Measurements from ENCODE around the gene METTL17.
"Not testable (repeated sequence)": the region's sequence is repeated elsewhere in the genome, so short reads cannot be mapped to it uniquely, and the experiment has no call there.

Gene METTL17, protein sequence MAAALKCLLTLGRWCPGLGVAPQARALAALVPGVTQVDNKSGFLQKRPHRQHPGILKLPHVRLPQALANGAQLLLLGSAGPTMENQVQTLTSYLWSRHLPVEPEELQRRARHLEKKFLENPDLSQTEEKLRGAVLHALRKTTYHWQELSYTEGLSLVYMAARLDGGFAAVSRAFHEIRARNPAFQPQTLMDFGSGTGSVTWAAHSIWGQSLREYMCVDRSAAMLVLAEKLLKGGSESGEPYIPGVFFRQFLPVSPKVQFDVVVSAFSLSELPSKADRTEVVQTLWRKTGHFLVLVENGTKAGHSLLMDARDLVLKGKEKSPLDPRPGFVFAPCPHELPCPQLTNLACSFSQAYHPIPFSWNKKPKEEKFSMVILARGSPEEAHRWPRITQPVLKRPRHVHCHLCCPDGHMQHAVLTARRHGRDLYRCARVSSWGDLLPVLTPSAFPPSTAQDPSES

DNA sequence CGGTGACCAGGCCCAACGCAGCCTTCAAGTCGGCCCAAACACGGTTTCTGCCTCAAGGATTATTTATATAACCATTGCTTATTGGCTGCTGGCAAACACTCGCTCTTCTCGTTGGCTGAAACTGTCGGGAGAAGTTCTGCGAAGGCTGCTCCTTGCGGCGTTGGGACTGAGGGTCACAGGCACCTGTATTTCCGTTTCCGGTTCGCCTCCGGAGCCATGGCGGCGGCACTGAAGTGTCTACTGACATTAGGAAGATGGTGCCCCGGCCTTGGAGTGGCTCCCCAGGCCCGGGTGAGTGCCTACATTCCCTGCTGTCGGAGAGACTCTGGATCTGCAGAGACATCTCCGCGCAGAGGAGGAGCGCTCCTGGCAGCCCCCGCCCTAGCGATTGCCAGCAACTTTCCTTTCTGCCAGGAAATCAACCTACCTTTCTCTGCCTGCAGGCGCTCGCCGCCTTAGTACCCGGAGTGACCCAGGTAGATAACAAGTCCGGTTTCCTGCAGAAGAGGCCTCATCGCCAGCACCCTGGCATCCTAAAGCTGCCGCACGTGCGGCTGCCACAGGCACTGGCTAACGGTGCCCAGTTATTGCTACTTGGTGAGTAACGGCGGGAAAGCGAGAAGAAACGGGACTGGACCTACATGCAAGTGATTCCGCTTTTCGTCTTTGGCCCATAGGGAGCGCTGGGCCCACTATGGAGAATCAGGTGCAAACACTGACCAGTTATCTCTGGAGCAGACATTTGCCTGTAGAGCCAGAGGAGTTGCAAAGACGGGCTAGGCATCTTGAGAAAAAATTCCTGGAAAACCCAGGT, at the start of gene METTL17:
METTL17 (plus strand) TSS at position 194 of the 814 bp plus-strand sequence; CDS start at position 217, 23 bp downstream.
- DNase-seq (ENCODE audit: low spot score) = peak; percentile 86

DNA sequence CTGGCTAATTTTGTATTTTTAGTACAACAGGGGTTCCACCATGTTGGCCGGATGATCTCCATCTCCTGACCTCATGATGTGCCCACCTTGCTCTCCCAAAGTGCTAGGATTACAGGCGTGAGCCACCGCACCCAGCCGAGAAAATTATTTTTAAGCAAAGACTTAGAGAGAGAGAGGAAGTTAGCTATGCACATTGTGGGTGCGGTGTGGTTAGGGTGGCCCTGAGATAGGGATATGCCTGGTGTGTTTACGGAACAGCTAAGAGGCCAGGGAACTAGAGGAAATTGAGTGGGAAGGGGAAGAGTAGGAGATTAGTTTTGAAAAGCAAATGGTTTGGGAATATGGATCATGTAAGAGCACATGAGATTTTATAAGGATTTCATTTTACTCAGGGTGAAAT, 44.6 kb upstream of the METTL17 start:
- DNase-seq (ENCODE audit: low spot score) = not testable (repeated sequence)

DNA sequence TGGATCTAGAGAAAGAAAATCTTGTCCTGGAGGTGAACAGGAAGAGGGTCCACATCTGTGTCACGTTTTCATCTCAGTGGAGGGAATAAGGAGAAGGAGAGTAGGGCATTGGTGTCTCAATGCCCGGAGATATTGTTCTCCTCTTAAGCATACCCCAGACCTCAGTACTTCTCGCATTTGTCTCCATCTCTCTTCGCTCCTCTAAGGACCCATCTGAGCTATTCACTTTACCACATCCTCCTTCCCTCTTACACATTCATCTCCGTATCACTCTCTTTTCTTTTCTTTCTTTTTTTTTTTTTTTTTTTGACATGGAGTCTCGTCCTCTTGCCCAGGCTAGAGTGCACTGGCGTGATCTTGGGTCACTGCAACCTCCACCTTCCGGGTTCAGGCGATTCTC, 43.1 kb upstream of the METTL17 start:
- DNase-seq (ENCODE audit: low spot score) = not testable (repeated sequence)

DNA sequence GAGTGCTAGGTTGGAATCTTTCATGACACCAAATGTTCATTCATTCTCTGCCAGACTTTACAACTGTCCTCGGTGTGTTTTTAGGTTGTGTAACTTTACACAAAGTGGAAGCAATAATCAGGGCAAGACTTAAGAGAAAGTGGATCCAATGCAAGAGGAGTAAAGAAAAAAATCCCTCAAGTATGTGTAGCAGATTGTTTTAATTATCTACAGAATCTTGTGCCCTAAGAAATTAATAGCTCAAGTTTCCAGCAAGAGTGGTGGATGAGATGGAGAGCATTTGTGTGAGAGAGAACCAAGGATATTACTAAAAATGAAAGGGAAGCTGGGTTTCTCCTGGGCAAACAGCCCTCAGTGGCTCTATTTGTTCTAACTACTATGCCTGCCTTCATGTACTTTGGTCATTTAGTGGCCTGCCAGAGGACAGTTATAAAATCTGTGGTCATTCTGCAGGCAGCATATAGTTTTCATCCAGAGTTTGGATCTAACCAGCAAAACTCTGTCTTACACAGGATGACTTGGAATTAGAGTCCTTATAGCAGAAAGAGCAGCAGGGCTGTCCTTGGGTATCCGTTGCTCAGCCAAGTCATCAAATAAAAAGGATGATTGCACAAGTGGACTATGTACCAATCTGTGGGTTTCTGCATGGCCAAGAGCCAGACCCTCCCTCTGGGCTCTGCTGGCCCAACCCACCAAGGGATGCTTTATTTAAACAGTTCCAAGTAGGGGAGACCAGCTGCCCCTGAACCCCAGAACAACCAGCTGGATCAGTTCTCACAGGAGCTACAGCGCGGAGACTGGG, 34.8 kb upstream of the METTL17 start, which contains the start of gene RNASE2:
RNASE2 (plus strand) TSS at position 752 of the 802 bp plus-strand sequence. CDS start 285 bp downstream, outside the sequence.
- not testable (repeated sequence) for DNase-seq (ENCODE audit: low spot score)

DNA sequence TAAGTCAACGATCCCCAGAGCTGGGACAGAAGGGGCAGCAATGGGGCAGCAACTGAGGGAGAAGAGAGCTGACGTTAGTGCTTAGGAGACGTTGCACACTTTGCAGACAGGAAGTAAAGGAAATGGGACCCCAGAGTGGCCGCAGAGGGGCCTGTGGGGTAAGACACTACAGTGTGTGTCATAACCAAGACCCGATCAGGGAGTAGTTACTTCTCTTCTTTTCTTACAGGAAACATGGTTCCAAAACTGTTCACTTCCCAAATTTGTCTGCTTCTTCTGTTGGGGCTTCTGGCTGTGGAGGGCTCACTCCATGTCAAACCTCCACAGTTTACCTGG, 34.3 kb upstream of the METTL17 start:
- not testable (repeated sequence) for DNase-seq (ENCODE audit: low spot score)

DNA sequence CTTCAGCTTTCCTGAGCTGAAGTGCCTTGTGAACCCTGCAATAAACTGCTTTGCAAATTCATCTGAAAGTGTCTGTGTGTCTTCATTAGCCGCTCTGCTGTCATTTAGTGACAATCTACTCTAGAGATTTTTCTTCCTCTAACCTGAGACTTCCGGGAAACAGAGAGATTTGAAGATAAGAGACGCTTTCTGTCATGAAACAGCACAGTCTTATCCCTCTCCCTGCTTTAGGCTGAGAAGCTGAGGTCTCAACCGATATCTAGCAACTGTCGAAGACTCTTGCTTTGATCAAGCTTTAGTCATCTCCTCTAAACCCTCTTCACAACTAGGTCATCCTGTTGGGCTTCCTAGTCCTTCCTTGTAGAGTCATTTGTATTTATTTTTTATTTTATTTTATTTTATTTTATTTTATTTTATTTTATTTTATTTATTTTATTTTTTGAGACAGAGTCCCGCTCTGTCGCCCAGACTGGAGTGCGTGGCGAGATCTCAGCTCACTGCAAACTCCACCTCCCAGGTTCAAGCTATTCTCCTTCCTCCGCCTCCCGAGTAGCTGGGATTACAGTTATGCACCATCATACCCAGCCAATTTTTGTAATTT, 33.3 kb upstream of the METTL17 start:
- DNase-seq (ENCODE audit: low spot score) = no peak

DNA sequence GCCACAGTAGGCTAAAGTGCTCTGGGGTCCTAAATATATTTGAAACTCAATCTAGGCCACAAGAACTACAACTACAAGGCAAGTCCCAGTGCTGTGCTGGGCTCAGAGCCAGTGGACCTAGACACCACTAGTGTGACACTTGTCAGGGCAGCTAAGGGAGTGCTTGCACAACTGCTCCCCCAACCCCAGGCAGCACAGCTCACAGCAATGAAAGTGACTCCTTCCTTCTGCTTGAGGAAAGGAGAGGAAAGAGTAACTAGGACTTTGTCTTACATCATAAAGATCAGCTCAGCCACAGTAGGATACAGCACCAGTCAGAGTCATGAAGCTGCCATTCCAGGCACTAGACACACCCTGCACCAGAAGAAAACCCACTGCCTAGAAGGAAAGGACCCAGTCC, 30.8 kb upstream of the METTL17 start:
- DNase-seq (ENCODE audit: low spot score) = not testable (repeated sequence)

DNA sequence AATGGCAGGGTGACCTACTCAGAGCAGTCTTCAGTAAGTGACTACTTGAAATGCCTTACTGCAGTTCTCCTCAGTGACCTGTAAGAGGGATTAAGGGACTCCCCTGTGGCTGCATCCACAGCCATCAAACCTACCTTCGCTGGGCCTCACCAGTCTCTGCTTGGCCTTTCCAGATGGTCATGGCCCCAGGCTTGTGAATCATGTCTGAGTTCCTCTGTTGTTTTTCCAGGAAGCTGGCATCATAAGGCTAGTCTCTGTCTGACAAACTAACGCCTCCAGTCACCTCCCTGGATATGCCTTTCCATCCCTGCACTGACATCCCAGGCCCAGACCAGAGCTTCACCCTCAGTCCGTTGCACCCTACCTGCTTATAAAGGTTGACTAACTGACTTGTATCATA, 20.4 kb upstream of the METTL17 start:
- no peak for DNase-seq (ENCODE audit: low spot score)

DNA sequence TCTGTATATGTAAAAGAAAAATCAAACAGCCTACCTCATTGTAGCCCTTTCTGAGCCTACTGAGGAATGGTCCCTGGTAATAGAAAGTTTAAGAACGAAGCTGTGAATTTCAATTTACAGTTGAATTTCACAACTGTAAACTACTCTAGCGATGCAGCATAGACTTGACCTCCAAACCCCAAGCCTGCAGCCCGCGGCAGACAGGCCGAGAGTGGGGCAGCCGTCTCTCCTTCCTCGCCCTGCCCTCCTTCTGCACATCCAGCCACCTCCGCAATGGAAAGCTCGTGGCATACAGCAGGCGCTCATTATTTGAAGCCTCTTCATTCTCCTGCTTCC, 19.2 kb upstream of the METTL17 start:
- no peak for DNase-seq (ENCODE audit: low spot score)

DNA sequence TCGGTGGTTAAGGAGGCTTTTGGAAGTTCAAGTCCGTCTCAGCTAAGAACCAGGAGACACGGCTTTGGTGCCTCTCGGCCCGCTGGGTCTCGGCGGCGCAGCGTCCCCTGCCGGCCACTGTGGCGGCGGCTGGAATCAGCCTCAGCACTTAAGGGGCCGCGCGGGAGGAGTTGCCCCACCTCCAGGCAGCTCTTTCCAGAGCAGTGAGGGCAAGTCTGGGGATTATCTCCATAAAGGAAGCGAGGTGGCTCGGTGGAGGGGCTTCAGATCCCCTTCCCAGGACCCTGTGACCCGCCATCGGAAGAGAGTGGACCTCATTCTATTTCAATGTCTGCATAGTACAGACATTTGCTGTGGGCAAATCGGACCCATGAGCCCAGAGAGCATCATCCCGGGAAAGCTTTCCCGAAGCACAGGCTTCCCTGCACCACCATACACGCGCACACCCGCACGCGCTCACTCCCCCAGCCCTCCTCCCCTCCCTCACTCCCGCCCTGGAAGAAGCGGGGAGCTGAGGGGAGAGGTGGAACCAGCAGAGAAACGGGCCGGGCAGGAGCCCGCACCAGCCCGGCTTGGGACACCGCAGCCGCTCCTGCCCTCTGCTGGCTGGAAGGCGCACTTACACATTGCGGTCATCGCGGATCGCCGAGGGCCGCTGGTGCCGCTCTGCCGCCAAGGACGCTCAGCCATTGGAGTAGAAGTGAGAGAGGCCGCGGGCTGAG, 18.6 kb upstream of the METTL17 start:
- peak; percentile 78 for DNase-seq (ENCODE audit: low spot score)

DNA sequence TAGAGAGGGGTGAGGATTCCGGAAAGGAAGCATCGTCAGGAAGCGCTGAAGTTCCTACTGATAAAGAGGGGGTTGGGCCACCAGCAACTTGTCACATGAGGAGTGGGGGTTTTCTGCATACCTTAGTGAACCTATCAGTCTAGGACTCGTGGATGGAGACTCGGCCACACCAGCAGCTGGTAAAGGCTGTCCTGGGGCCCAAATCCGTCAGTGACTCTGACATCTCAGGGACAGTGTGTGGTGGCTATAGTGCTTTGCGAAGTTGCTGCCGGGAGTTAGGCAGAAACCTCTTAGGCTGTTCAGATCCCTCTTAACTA, 18.1 kb upstream of the METTL17 start:
- DNase-seq (ENCODE audit: low spot score) = no peak

DNA sequence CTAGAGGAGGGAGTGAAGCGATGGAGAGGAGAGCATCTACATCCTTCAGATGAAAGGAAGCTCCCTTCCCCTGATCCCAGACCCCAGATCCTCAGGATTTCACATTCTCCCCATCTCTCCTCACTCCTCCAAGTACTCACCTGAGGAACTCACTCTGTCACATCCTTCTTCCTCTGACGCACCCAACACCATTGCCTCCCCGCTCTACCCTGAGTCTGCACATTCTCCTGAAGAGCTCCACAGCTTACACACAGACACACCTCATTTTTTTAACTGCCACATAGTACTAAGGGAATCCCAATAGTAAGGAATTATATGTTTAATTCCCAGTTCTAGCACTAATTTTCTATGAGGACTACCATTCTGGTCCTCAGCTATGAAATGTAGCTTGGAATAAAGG, 16.3 kb upstream of the METTL17 start:
- DNase-seq (ENCODE audit: low spot score) = no peak

DNA sequence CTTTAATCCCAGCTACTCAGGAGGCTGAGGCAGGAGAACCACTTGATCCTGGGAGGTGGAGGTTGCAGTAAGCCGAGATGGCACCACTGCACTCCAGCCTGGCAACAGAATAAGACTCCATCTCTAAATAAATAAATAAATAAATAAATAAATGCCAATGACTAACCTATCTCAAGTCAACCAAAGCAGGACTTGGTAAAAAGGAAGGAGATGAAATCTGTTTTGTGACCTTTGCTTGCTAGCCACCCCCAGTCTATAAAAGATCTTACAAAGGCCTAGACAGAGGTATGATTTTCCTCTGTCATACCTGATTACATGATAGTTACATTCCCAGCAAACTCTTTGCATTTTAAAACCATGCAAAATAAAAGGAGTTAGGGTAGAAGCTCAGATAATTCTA, 13.5 kb upstream of the METTL17 start:
- DNase-seq (ENCODE audit: low spot score) = no peak

DNA sequence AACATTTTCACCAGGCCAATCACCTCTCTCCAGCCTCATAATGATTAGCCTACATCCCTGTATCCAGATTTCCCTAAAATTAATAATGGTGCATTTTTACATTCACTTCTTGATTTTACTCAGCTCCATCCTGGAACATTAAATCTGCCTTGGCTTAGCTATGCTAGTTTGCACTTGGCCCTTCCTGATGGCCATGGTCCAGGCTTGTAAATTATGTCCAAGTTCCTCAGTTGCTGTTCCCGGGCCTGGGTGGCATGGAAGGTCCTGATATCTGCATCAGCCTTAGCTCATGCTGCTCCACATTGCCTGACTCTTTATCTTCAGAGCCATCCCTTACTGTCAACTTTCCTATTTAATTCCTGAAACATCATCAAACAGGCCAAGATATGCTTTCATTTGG, 11.1 kb upstream of the METTL17 start:
- no peak for DNase-seq (ENCODE audit: low spot score)

DNA sequence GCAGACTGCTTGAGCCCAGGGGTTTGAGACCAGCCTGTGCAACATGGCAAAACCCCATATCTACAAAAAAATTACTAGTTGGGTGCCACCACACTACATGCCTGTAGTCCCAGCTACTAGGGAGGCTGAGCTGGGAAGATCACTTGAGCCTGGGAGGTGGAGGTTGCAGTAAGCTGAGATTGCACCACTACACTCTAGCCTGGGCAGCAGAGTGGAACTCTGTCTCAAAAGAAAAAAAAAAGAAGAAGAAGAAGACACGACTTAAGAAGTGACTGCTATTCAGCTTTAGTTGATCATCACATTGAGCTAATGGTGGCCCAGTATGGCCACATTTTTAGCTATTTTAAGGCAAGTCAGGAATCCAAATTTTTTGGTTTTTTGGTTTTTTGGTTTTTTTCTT, 8.9 kb upstream of the METTL17 start:
- no peak for DNase-seq (ENCODE audit: low spot score)

DNA sequence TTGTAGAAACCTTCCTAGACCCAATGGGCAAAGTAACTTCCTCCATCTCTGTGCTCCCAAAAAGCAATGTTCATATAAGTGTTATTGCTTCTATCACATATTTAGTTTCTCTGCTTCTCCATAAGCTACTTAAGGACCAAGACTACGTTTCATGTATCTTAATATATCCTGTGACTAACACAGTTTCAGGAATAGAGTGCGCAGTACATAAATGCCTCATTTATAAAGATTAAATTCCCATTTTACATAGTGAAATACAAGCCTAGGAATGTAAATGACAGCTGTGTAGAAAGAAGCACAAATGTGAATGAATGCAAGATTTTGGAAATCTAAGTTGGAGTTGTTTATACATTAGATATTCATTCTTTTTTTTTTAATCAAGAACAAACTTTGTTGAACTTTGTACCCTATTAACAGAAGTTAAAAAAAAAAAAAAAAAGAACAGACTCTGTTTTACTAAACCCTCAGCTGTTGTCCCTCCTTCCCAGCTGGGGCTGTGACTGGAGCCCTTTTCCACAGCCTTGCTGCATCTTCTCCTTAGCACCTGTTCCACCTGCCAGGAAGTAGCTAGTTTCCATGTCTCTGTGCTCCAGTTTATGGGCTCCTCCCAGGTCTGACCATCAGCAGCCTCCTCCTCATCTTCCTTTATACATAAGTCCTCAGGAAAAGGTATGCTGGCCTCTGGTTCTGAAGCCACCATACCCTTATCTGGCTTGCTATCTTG, 7.0 kb upstream of the METTL17 start:
- DNase-seq (ENCODE audit: low spot score) = no peak

DNA sequence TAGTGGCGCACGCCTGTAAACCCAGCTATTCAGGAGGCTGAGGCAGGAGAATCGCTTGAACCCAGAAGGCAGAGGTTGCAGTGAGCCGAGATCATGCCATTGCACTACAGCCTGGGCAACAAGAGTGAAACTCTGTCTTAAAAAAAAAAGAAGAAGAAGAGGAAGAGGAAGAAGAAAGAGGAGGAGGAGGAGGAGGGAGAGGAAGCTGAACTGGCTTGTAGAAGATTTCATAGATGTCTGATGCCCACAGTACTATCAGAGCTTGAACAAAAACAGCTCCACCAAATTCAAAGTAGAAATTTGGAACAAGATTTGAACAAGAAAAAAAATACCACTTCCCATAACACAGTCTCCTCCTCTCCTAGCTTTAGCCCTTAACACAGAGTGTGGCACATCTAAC, 4.1 kb upstream of the METTL17 start:
- DNase-seq (ENCODE audit: low spot score) = not testable (repeated sequence)

DNA sequence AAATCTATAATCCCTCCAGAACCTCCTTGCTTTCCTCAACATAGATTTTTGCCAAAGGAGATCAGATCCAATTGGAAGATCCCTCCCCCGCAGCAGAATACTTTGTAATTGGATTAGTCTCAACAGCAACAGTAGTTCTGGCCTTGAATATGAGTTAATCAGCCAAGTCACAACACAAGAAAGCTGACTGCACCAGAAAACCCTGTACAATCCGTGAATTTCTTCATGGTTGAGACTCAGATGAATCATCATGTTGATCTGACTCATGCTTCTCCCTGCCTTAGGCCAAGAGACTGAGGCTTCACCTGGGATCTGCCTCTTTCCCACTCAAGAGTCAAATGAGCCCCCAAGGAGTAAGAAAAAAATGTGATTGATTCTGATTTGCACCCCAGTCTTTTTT, 3.0 kb upstream of the METTL17 start:
- DNase-seq (ENCODE audit: low spot score) = no peak

DNA sequence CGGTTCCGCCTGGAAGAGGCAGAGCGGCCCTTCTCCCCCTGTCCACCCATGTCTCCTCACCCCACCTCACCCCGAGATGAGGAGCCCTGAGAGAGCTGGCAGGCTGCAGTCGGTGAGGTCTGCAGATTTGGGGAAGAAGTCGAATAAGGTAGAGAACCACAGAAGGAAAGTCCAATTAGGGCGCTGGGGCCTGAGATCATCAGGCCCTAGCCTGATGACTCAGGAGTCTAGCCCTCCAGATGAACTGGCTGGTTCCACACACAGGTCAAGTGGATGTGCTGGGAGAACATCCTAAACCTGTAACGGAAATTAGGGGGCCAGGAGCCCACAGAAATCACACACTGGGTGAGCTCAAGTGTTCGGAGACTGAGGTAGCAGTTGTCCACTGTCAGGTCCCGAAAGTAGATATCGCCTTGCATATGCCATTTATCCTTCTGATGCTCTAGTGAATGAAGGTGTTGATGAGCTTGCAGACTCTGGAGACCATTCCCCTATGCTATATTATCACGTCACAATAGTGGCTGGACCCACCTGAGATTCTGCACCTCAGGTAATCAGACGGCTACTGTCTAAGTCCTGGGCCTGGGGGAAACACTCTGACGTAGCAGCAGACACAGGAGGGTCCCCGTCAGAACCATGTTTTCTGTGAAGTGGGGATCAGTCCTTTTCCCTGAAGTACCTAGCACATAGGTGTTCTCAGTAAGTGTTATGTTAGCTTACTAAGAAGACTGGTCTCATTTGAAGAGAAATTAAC, 886 bp upstream of the METTL17 start:
- no peak for DNase-seq (ENCODE audit: low spot score)

DNA sequence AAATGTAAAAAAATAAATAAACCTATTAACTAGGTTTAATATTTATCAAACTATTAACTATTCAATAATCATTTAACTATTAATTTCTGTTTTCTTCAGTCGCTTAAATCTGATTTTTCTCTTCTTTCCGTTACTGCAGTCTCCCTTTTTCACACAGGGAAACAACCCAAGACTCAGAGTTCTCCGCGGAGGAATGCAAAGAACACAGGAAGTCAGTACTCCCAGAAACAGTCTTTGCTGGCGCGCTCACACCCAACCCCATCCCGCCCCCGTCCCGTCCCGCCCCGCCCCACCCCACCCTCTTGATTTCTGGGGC, 351 bp upstream of the METTL17 start:
- no peak for DNase-seq (ENCODE audit: low spot score)

Measured in HuH-7 (cell line).